K562 (cell line): ENCODE data around the gene KCTD15. TPM values are rescaled to one million over a fixed set of nuclear protein-coding genes. Genes with fewer than 3 reads are reported as not detected.
A peak's percentile ranks its signal among the peaks of the same experiment; 100 is the strongest.

ENCODE experiments used
- ETV6 ChIP-seq, 3 experiments: fragments of 150-350 bp in 1 of 3; sonication (generic) in 1 of 3; formaldehyde crosslinking in 1 of 3; IDR thresholded peaks; 2 replicates each; pipeline versions ENCODE4 v1.6.1 to v1.8.0; 2014 to 2022; ENCODE audit warnings: borderline replicate concordance in 2 of 3, low read depth in 2 of 3, antibody characterized with exemption in 1 of 3, low read length in 1 of 3, mild to moderate bottlenecking in 1 of 3, missing genetic modification reagents in 1 of 3
- FOXA3 ChIP-seq, 2 experiments: fragments of 450-650 bp in 1 of 2; sonication (generic) in 1 of 2; formaldehyde crosslinking; IDR thresholded peaks in 1 of 2; conservative IDR thresholded peaks in 1 of 2; 2 replicates each; pipeline versions ENCODE4 v1.4.0 to v1.8.0; 2020 to 2022; ENCODE audit warnings: mild to moderate bottlenecking in 2 of 2, missing genetic modification reagents in 1 of 2
- MYC ChIP-seq, 2 experiments: fragments of 250-450 bp in 1 of 2; sonication (Bioruptor Pico) in 1 of 2; IDR thresholded peaks; 2 replicates each; pipeline versions ENCODE4 v1.5.1 to v1.6.1; 2012 to 2021; ENCODE audit warnings: low read depth in 2 of 2, borderline replicate concordance in 1 of 2, improper control_type of control experiment in 1 of 2, low read length in 1 of 2, mild to moderate bottlenecking in 1 of 2, moderate library complexity in 1 of 2
- NCOA2 ChIP-seq, 2 experiments: fragments of 450-650 bp; IDR thresholded peaks; 2 replicates each; pipeline ENCODE4 v1.6.1; 2018; ENCODE audit warnings: mild to moderate bottlenecking in 2 of 2, moderate library complexity in 1 of 2; ENCODE audit not compliant: partially characterized antibody in 2 of 2
- NFE2 ChIP-seq: IDR thresholded peaks from 2 replicates; pipeline ENCODE4 v1.6.1; 2014; ENCODE audit warnings: antibody characterized with exemption, low read depth
- NUFIP1 ChIP-seq: fragments of 450-650 bp; IDR thresholded peaks from 2 replicates; pipeline ENCODE4 v1.6.1; 2018; ENCODE audit not compliant: partially characterized antibody
- PTBP1 ChIP-seq: fragments of 200-400 bp; formaldehyde crosslinking; IDR thresholded peaks from 2 replicates; pipeline ENCODE4 v1.6.1; 2017; ENCODE audit warnings: low read depth, low read length
- TCF7L2 ChIP-seq: fragments of 150-350 bp; IDR thresholded peaks from 2 replicates; pipeline ENCODE4 v1.6.1; 2016; ENCODE audit warnings: low read depth, mild to moderate bottlenecking, low read length, moderate library complexity
- ZFPM2 ChIP-seq: fragments of 250-450 bp; sonication (Bioruptor Pico); IDR thresholded peaks from 2 replicates; pipeline ENCODE4 v1.5.1; 2022; ENCODE audit warnings: mild to moderate bottlenecking
- ZZZ3 ChIP-seq: fragments of 450-650 bp; IDR thresholded peaks from 2 replicates; pipeline ENCODE4 v1.6.1; 2016; ENCODE audit warnings: antibody characterized with exemption, mild to moderate bottlenecking, moderate library complexity
- polyA plus RNA-seq, 8 experiments: library from polyadenylated mRNA; depleted of rRNA in 4 of 8; stranded (reverse) in 5 of 8; unstranded in 3 of 8; fragments of >200 nt; fragmentation: Nextera tagmentation in 2 of 8; fragmentation: Illumina TruSeq in 1 of 8; extraction: Ambion mirVana in 2 of 8; extraction: Trizol in 1 of 8; gene quantifications; 2 replicates each; pipeline versions ENCODE4 v1.2.1 to v1.2.3, GENCODE V29; 2011 to 2014; ENCODE audit warnings: inconsistent platforms in 1 of 8, missing spikeins in 1 of 8
- total RNA-seq, 7 experiments: library from RNA; depleted of rRNA in 6 of 7; stranded (reverse); fragments of >200 nt in 6 of 7; fragmentation: Illumina TruSeq in 2 of 7; extraction: Trizol in 2 of 7; gene quantifications; 2 replicates each; pipeline versions ENCODE4 v1.2.1 to v1.2.3, GENCODE V29; 2011 to 2021; ENCODE audit warnings: low replicate concordance in 1 of 7
- TF ChIP-seq, protein P1 (sequence below), 2 experiments: IDR thresholded peaks in 1 of 2; conservative IDR thresholded peaks in 1 of 2; 2 replicates each; pipeline ENCODE4 v1.6.1; 2016; ENCODE audit warnings: low read depth in 2 of 2, mild to moderate bottlenecking in 1 of 2, missing compliant biosample characterization in 1 of 2, missing genetic modification characterization in 1 of 2, moderate library complexity in 1 of 2
- TF ChIP-seq, protein P2 (sequence below): fragments of 200-800 bp; sonication (Bioruptor generic); IDR thresholded peaks from 2 replicates; pipeline ENCODE4 v1.6.1; 2017; ENCODE audit warnings: missing genetic modification characterization, missing compliant biosample characterization
- TF ChIP-seq, protein P3 (sequence below): fragments of 200-400 bp; formaldehyde crosslinking; IDR thresholded peaks from 2 replicates; pipeline ENCODE4 v1.6.1; 2017; ENCODE audit warnings: mild to moderate bottlenecking, low read depth, low read length, moderate library complexity

The KCTD15 gene
- total and polyA plus RNA-seq, 9 of the 15 experiments (the other 6 are each of a cell fraction or from before 2014, with no cell fraction given), result 1.7 to 49.0 (median 11.8) TPM

DNA sequence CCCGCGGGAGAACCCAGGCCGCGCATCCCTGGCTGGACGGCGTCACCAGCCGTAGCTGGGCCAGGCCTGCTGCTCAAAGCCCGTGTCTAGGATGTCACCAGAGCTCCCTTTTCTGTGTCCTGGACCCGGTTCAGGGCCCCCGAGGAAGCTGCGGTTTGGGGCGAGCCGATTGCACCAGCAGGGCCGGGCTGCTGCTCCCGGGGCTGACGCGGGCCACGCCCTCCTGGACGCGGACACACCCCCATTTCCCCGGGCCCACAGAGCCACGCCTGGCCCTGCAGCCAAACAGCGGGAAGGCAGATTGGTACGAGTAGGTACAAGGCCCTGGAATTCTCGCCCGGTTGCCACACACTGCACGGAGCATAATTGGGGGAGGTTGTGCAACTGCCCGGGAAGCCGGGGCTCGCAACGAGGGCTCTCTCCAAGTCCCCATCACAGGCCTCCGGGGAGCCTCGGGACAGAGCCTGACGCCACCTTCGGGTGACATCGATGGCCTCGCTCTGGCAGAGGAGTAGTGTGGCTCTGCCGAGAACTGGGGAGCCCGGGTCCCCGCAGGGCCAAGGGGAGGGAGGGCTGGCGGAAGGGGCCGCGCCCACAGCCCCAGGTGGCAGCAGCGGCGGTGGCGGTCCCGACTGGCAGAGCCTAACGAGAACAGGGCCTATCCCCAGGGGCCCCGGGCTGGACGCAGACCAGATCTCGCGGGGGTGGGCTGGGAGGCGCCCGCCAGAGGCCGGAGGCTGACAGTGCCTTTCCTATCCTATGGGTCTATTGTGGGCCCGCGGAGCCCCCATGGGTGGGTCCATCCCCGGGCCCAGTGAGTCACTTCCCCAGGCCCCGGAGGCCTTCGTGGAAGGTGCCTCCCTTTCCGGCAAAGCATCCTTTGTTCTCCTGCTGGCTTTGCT, 23.5 kb downstream of the KCTD15 start (continued):
- TF ChIP-seq, protein P1, sequence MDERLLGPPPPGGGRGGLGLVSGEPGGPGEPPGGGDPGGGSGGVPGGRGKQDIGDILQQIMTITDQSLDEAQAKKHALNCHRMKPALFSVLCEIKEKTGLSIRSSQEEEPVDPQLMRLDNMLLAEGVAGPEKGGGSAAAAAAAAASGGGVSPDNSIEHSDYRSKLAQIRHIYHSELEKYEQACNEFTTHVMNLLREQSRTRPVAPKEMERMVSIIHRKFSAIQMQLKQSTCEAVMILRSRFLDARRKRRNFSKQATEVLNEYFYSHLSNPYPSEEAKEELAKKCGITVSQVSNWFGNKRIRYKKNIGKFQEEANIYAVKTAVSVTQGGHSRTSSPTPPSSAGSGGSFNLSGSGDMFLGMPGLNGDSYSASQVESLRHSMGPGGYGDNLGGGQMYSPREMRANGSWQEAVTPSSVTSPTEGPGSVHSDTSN (CRISPR knock-in tag; IDR thresholded peaks at IDR 0.05; ENCODE audit: low read depth), result no peak
- TF ChIP-seq, protein P1 (tag; conservative IDR thresholded peaks at IDR 0.05; ENCODE audit: low read depth), result no peak
- TF ChIP-seq PTBP1, result no peak
- TF ChIP-seq, protein P2, sequence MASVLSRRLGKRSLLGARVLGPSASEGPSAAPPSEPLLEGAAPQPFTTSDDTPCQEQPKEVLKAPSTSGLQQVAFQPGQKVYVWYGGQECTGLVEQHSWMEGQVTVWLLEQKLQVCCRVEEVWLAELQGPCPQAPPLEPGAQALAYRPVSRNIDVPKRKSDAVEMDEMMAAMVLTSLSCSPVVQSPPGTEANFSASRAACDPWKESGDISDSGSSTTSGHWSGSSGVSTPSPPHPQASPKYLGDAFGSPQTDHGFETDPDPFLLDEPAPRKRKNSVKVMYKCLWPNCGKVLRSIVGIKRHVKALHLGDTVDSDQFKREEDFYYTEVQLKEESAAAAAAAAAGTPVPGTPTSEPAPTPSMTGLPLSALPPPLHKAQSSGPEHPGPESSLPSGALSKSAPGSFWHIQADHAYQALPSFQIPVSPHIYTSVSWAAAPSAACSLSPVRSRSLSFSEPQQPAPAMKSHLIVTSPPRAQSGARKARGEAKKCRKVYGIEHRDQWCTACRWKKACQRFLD (CRISPR knock-in tag), result no peak
- TF ChIP-seq ZFPM2 (CRISPR knock-in tag), result no peak
- TF ChIP-seq TCF7L2, result no peak
- TF ChIP-seq, protein P3, sequence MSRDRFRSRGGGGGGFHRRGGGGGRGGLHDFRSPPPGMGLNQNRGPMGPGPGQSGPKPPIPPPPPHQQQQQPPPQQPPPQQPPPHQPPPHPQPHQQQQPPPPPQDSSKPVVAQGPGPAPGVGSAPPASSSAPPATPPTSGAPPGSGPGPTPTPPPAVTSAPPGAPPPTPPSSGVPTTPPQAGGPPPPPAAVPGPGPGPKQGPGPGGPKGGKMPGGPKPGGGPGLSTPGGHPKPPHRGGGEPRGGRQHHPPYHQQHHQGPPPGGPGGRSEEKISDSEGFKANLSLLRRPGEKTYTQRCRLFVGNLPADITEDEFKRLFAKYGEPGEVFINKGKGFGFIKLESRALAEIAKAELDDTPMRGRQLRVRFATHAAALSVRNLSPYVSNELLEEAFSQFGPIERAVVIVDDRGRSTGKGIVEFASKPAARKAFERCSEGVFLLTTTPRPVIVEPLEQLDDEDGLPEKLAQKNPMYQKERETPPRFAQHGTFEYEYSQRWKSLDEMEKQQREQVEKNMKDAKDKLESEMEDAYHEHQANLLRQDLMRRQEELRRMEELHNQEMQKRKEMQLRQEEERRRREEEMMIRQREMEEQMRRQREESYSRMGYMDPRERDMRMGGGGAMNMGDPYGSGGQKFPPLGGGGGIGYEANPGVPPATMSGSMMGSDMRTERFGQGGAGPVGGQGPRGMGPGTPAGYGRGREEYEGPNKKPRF, result no peak
- TF ChIP-seq NUFIP1, result no peak
- peak; percentile 59; the same call in 1 of the 2 replicates for TF ChIP-seq MYC (IDR thresholded peaks at IDR 0.05; ENCODE audit: low read depth, low read length)
- no peak for TF ChIP-seq MYC (CRISPR knock-in tag; IDR thresholded peaks at IDR 0.05; ENCODE audit: borderline replicate concordance, low read depth)
- no peak for TF ChIP-seq ZZZ3
- TF ChIP-seq ETV6 (IDR thresholded peaks at IDR 0.05; ENCODE audit: borderline replicate concordance in 1 of 2, low read depth in 2 of 2, low read length in 1 of 2), result no peak
- TF ChIP-seq ETV6 (CRISPR knock-in tag; IDR thresholded peaks at IDR 0.05; ENCODE audit: borderline replicate concordance), result no peak
- TF ChIP-seq FOXA3 (CRISPR knock-in tag; conservative IDR thresholded peaks at IDR 0.05 in 1 of 2, IDR thresholded peaks at IDR 0.05 in 1 of 2), result no peak
- no peak for TF ChIP-seq NCOA2 (IDR thresholded peaks at IDR 0.05; ENCODE audit: partially characterized antibody in 2 of 2)
- TF ChIP-seq NFE2, result no peak
